ENCODE results near the gene ACTG1. TPM values are rescaled to one million over a fixed set of nuclear protein-coding genes. Genes with fewer than 3 reads are reported as not detected.

The ACTG1 gene
- total RNA-seq, 1 donor from 2014 or later: 4,575 TPM

DNA sequence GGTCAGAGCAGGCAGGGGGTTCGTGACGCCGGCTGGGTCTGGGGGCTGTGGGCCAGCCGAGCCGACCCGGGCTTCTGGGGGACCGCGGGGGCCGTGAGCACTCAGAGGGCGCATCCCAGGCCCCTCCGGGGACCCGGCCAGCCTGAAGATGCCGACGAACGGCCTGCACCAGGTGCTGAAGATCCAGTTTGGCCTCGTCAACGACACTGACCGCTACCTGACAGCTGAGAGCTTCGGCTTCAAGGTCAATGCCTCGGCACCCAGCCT is 15.7 kb upstream of the ACTG1 start:
- H3K4me1 Mint-ChIP-seq (ENCODE audit: low read depth): peaks cover 11% of the 10 kb centered on the region
- TF ChIP-seq, protein P1, sequence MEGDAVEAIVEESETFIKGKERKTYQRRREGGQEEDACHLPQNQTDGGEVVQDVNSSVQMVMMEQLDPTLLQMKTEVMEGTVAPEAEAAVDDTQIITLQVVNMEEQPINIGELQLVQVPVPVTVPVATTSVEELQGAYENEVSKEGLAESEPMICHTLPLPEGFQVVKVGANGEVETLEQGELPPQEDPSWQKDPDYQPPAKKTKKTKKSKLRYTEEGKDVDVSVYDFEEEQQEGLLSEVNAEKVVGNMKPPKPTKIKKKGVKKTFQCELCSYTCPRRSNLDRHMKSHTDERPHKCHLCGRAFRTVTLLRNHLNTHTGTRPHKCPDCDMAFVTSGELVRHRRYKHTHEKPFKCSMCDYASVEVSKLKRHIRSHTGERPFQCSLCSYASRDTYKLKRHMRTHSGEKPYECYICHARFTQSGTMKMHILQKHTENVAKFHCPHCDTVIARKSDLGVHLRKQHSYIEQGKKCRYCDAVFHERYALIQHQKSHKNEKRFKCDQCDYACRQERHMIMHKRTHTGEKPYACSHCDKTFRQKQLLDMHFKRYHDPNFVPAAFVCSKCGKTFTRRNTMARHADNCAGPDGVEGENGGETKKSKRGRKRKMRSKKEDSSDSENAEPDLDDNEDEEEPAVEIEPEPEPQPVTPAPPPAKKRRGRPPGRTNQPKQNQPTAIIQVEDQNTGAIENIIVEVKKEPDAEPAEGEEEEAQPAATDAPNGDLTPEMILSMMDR (IDR thresholded peaks at IDR 0.05): no peak
- H3K27me3 Mint-ChIP-seq (ENCODE audit: low read depth): no peaks in the 10 kb centered on the region

GRCh38 chr17:81527591-81528383 is 15.2 kb upstream of the ACTG1 start, which contains the start of gene FSCN2:
TSS of gene FSCN2 (plus strand) at chr17:81528377. CDS start at chr17:81528532, 155 bp downstream.
- no peaks in the 10 kb centered on the region for H3K9me3 Mint-ChIP-seq (ENCODE audit: low read depth)
- no peaks in the 10 kb centered on the region for H3K27me3 Mint-ChIP-seq (ENCODE audit: low read depth)
- H3K27ac Mint-ChIP-seq (ENCODE audit: unreplicated experiment): no peak within 1 kb of the TSS
- no peaks in the 10 kb centered on the region for H3K36me3 Mint-ChIP-seq (ENCODE audit: low read depth)
- no peak within 1 kb of the TSS for H3K4me3 Mint-ChIP-seq (ENCODE audit: unreplicated experiment)
- TF ChIP-seq, protein P1 (IDR thresholded peaks at IDR 0.05): peak; percentile 65
- peaks cover 13% of the 10 kb centered on the region for H3K4me1 Mint-ChIP-seq (ENCODE audit: low read depth)
- no peak for DNase-seq (ENCODE audit: low spot score)

More for the DNA sequence above, 15.7 kb upstream of the ACTG1 start:
- H3K27ac Mint-ChIP-seq (ENCODE audit: unreplicated experiment): no peak overlapping the region
- DNase-seq (ENCODE audit: low spot score): no peak
- no peak overlapping the region for H3K4me3 Mint-ChIP-seq (ENCODE audit: unreplicated experiment)
- H3K9me3 Mint-ChIP-seq (ENCODE audit: low read depth): no peaks in the 10 kb centered on the region
- no peaks in the 10 kb centered on the region for H3K36me3 Mint-ChIP-seq (ENCODE audit: low read depth)

- H3K27me3 Mint-ChIP-seq (ENCODE audit: low read depth): no peaks in the 10 kb centered on the region
- H3K4me1 Mint-ChIP-seq (ENCODE audit: low read depth): peaks cover 13% of the 10 kb centered on the region
- H3K9me3 Mint-ChIP-seq (ENCODE audit: low read depth): no peaks in the 10 kb centered on the region
- DNase-seq (ENCODE audit: low spot score): no peak
- no peak overlapping the region for H3K27ac Mint-ChIP-seq (ENCODE audit: unreplicated experiment)
- H3K4me3 Mint-ChIP-seq (ENCODE audit: unreplicated experiment): no peak overlapping the region
- TF ChIP-seq, protein P1 (IDR thresholded peaks at IDR 0.05): no peak
- H3K36me3 Mint-ChIP-seq (ENCODE audit: low read depth): no peaks in the 10 kb centered on the region
Measured at GRCh38 chr17:81526662-81527571, 14.3 kb upstream of the ACTG1 start.

DNA sequence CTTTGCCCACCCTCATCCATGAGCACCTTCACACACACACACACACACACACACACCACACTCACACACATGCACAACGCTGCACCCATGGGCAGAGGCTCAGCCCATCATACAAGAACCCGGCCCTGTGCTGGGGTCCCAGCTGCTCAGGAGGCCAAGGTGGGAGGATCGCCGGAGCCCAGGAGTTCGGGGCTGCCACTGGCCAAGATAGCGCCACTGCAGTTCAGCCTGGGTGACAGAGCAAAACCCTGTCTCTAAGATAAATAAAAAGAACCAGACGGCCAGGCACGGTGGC is 12.2 kb upstream of the ACTG1 start:
- DNase-seq (ENCODE audit: low spot score): no peak
- Mint-ChIP-seq H3K9me3 (ENCODE audit: low read depth) (no peaks in the 10 kb centered on the region), H3K27me3 (ENCODE audit: low read depth) (no peaks in the 10 kb centered on the region), H3K27ac (ENCODE audit: unreplicated experiment) (no peak overlapping the region), H3K36me3 (ENCODE audit: low read depth) (no peaks in the 10 kb centered on the region), H3K4me1 (ENCODE audit: low read depth) (peaks cover 15% of the 10 kb centered on the region), H3K4me3 (ENCODE audit: unreplicated experiment) (no peak overlapping the region)
- TF ChIP-seq, protein P1 (IDR thresholded peaks at IDR 0.05): no peak

GRCh38 chr17:81524039-81524864 is 11.7 kb upstream of the ACTG1 start:
- Mint-ChIP-seq H3K4me1 (ENCODE audit: low read depth) (peaks cover 15% of the 10 kb centered on the region), H3K4me3 (ENCODE audit: unreplicated experiment) (no peak overlapping the region), H3K27ac (ENCODE audit: unreplicated experiment) (no peak overlapping the region), H3K9me3 (ENCODE audit: low read depth) (no peaks in the 10 kb centered on the region), H3K27me3 (ENCODE audit: low read depth) (no peaks in the 10 kb centered on the region), H3K36me3 (ENCODE audit: low read depth) (no peaks in the 10 kb centered on the region)
- TF ChIP-seq, protein P1 (IDR thresholded peaks at IDR 0.05): no peak
- no peak for DNase-seq (ENCODE audit: low spot score)

Measured in chondrocyte (in vitro differentiated cells).